BE2C (cell line): ENCODE results near the gene UGT1A8.
"Not testable (repeated sequence)": the region's sequence is repeated elsewhere in the genome, so short reads cannot be mapped to it uniquely, and the experiment has no call there.

Experiments
- DNase-seq: peaks from one replicate; pipeline ENCODE4 v3.0.0-alpha.2; 2020
- H3K27me3 ChIP-seq: fragments of 250-450 bp; sonication (Bioruptor Pico); 2 replicates; pipeline ENCODE4 v1.5.1; 2020; ENCODE audit warnings: mild to moderate bottlenecking
- H3K36me3 ChIP-seq: fragments of 250-450 bp; sonication (Bioruptor Pico); 2 replicates; pipeline ENCODE4 v1.5.1; 2020; ENCODE audit warnings: mild to moderate bottlenecking
- H3K4me1 ChIP-seq: fragments of 250-450 bp; sonication (Bioruptor Pico); 2 replicates; pipeline ENCODE4 v1.5.1; 2020
- H3K4me3 ChIP-seq: 2 replicates; pipeline ENCODE4 v1.5.1; 2011; ENCODE audit warnings: low read depth, low read length
- H3K9me3 ChIP-seq: fragments of 250-450 bp; sonication (Bioruptor Pico); 2 replicates; pipeline ENCODE4 v1.5.1; 2020
- CTCF ChIP-seq: IDR thresholded peaks from 2 replicates; pipeline ENCODE4 v1.5.1; 2012; ENCODE audit warnings: mild to moderate bottlenecking, low read depth, low read length

The UGT1A8 gene

GRCh38 chr2:233745073-233745755, 127.8 kb downstream of the UGT1A8 start:
- Histone ChIP-seq H3K9me3 (no peaks in the 10 kb centered on the region), H3K4me1 (no peaks in the 10 kb centered on the region), H3K4me3 (no peak overlapping the region), H3K27me3 (no peaks in the 10 kb centered on the region; the same call in 1 of the 2 replicates), H3K36me3 (no peaks in the 10 kb centered on the region)
- DNase-seq: no peak
- TF ChIP-seq CTCF: no peak

GRCh38 chr2:233745838-233746237, 128.4 kb downstream of the UGT1A8 start:
- H3K4me1 ChIP-seq, H3K4me3 ChIP-seq, DNase-seq, H3K9me3 ChIP-seq, H3K36me3 ChIP-seq, H3K27me3 ChIP-seq: not testable (repeated sequence)

DNA sequence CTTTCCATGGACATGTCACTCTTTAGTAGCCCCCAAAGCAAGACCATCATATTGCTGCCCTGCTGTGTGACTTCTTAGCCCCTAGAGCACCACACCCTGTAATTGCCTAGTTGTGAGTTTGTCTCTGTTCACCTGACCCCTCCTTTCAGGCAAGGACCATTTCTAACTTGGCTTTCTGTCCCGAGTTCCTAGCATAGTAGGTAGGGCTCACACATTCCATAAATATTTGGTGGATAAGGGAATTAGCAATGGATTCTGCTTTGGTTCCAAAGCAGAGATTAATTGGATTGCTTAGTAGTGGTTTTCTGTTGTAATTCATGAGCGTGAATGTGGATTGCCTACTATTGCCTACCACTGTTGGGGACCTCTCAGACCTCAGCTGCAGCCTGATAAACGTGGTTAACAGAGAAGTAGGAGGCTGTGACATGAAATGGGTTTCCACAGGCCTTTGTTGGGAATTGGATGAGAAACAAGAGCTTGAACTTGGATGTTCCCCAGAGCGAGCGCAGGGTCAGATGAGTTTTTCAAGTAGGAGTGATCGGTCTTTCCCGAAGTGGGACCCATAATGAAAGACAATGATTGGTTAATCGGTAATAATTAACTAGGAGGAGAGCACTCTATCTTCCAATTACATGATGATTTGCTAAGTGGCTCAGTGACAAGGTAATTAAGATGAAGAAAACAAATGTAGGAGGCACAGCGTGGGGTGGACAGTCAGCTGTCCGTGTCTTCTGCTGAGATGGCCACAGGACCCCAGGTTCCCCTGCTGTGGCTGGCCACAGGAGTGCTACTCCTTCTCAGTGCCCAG, 129.2 kb downstream of the UGT1A8 start:
- Histone ChIP-seq H3K9me3 (no peaks in the 10 kb centered on the region; the same call in 1 of the 2 replicates), H3K4me1 (no peaks in the 10 kb centered on the region), H3K4me3 (no peak overlapping the region), H3K27me3 (no peaks in the 10 kb centered on the region; the same call in 1 of the 2 replicates), H3K36me3 (no peaks in the 10 kb centered on the region)
- TF ChIP-seq CTCF: no peak
- no peak for DNase-seq

DNA sequence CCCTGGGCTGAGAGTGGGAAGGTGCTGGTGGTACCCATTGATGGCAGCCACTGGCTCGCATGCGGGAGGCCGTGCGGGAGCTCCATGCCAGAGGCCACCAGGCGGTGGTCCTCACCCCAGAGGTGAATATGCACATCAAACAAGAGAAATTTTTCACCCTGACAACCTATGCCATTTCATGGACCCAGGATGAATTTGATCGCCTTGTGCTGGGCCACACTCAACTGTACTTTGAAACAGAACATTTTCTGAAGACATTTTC, 129.8 kb downstream of the UGT1A8 start:
- no peaks in the 10 kb centered on the region for H3K36me3 ChIP-seq
- no peak for DNase-seq
- H3K9me3 ChIP-seq: no peaks in the 10 kb centered on the region; the same call in 1 of the 2 replicates
- no peaks in the 10 kb centered on the region for H3K4me1 ChIP-seq
- H3K27me3 ChIP-seq: no peaks in the 10 kb centered on the region; the same call in 1 of the 2 replicates
- TF ChIP-seq CTCF: no peak
- H3K4me3 ChIP-seq: no peak overlapping the region

DNA sequence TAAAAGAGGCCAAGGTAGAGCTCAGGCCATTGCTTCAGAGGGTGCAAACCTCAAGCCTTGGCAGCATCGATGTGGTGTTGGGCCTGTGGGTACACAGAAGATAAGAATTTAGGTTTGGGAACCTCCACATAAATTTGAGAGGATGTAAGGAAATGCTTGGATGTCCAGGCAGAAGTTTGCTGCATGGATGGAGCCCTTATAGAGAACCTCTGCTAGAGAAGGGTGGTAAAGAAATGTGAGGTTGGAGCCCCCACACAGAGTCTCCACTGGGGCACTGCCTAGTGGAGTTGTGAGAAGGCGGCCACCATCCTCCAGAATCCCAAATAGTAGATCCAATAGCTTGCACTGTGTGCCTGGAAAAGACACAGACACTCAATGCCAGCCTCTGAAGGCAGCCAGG, 133.3 kb downstream of the UGT1A8 start:
- not testable (repeated sequence) for H3K4me3 ChIP-seq, H3K36me3 ChIP-seq, H3K9me3 ChIP-seq, H3K4me1 ChIP-seq, DNase-seq, H3K27me3 ChIP-seq

DNA sequence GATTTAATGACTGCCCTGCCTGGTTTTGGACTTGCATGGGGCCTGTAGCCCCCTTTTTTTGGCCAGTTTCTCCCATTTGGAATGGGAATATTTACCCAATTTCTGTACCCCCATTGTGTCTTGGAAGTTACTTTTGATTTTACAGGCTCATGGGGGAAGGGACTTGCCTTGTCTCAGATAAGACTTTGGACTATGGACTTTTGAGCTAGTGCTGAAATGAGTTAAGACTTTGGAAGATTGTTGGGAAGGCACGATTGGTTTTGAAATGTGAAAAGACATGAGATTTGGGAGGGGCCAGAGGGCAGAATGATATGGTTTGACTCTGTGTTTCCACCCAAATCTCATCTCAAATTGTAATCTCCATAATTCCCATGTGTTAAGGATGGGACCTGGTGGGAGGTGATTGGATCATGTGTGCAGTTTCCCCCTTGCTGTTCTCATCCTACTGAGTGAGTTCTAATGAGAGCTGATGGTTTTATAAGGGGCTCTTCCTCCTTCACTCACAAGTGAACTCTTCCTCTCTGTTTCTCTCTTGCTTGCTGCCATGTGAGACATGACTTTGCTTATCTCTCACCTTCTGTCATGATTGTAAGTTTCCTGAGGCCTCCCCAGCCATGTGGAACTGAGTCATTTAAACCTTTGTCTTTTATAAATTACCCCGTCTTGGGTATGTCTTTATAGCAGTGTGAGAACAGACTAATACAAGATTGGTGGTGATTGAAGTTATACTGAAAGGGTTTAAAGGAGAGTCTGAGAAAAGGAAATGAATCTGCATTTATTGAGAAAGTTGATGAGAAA, 134.0 kb downstream of the UGT1A8 start:
- H3K9me3 ChIP-seq, H3K36me3 ChIP-seq, H3K4me1 ChIP-seq, DNase-seq, H3K4me3 ChIP-seq, H3K27me3 ChIP-seq: not testable (repeated sequence)

DNA sequence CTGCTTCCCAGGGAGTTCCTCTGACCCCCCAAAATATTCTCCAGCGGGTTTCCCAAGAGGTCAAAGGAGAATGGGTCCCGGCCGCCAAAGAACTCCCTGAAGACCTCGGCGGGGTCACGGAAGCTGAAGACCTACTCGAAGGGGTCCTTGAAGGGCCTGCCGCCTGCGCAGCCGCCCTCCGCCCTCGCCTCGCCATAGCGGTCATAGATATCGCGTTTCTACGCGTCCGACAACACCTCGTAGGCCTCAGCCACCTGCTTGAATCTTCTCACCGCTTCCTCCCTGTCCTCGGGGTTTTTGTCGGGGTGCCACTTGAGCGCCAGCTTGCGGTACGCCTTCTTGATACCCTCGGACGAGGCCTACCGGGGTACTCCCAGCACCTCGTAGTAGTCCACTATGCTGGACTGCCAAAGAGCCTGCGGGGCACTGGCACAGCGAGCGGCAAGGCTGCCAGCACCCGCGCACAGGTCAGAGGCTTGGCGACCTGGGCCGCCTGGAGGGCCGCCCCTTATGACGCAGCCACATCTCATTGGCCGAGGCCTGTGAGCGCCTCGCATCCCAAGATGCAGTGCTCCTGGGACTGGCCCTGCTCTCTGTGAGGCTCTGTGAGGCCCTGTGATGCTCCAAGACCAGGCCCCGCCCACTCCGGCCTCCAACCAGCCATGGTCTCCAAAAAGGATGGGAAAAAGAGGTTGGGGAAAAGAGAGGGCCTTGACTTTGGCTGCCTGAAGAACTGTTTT, 137.6 kb downstream of the UGT1A8 start:
- no peak for TF ChIP-seq CTCF
- Histone ChIP-seq H3K4me1 (no peaks in the 10 kb centered on the region), H3K9me3 (no peaks in the 10 kb centered on the region; the same call in 1 of the 2 replicates), H3K27me3 (no peaks in the 10 kb centered on the region), H3K36me3 (no peaks in the 10 kb centered on the region), H3K4me3 (no peak overlapping the region)
- no peak for DNase-seq
